ENCODE measurements around the gene MBNL2.

The MBNL2 gene

GRCh38 chr13:97435323-97435722, 213.2 kb downstream of the MBNL2 start:
- no peak for DNase-seq

- no peak for DNase-seq
Observed at GRCh38 chr13:97435794-97436193, 213.7 kb downstream of the MBNL2 start.

GRCh38 chr13:97436845-97437244, 214.7 kb downstream of the MBNL2 start:
- DNase-seq: no peak

- no peak for DNase-seq
Observed at GRCh38 chr13:97437729-97438128, 215.6 kb downstream of the MBNL2 start.

- no peak for DNase-seq
Observed at GRCh38 chr13:97438856-97439595, 216.9 kb downstream of the MBNL2 start.

GRCh38 chr13:97440598-97441170, 218.6 kb downstream of the MBNL2 start:
- DNase-seq: no peak

GRCh38 chr13:97441368-97441767, 219.2 kb downstream of the MBNL2 start:
- DNase-seq: no peak
